ENCODE results near the gene KCNK3.

Gene KCNK3

DNA sequence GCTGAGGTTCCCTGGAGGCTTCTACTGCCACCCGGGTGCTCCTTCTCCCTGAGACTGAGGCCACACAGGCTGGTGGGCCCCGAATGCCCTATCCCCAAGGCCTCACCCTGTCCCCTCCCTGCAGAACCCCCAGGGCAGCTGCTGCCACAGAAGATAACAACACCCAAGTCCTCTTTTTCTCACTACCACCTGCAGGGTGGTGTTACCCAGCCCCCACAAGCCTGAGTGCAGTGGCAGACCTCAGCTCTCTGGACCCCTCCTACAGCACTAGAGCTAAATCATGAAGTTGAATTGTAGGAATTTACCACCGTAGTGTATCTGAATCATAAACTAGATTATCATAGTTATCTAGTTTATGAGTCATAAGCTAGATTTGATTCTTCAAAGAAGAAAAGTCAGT is 86.0 kb downstream of the KCNK3 start:
- no peak for DNase-seq (ENCODE audit: low read depth, low spot score)

DNA sequence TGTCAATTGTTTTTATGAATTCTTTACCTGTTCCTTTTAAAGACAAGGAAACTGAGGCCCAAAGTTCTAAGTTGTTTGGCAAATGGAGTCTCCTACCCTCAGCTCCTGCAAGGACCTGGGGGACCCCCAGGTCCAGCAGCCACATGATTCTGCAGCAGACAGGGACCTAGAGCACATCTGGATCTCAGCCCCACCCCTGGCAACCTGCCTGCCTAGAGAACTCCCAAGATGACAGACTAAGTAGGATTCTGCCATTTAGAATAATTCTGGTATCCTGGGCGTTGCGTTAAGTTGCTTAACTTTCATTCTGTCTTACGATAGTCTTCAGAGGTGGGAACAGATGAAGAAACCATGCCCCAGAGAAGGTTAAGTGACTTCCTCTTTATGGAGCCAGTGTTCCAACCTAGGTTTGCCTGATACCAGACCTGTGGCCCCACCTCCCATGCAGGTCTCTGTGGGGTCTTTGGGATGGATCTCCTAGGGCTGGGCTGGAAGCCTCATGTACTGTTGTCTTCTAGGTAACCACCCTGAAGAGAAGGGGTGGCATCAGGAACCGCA is 87.8 kb downstream of the KCNK3 start:
- no peak for DNase-seq (ENCODE audit: low read depth, low spot score)

All from ELF-1 (cell line).